A549 treated with CpdA at 1 μM for 4 hours (cell line): ENCODE data around the gene IKBKE. TPM values are rescaled to one million over a fixed set of nuclear protein-coding genes. Genes with fewer than 3 reads are reported as not detected.

Experiments used
- total RNA-seq: library from RNA; stranded (reverse); fragments of 200-300 nt; extraction: Qiagen RNA extraction; gene quantifications from 5 replicates; pipeline ENCODE4 v1.2.3, GENCODE V29; 2022; ENCODE audit warnings: low read depth

The IKBKE gene
- total RNA-seq: 7.4 to 9.5 TPM (median 8.8 TPM) in 5 replicates

GRCh38 chr1:206469933-206470691, at the start of gene IKBKE:
IKBKE (plus strand) TSS chr1:206470476; CDS start chr1:206473228, 2,752 bp downstream.

DNA sequence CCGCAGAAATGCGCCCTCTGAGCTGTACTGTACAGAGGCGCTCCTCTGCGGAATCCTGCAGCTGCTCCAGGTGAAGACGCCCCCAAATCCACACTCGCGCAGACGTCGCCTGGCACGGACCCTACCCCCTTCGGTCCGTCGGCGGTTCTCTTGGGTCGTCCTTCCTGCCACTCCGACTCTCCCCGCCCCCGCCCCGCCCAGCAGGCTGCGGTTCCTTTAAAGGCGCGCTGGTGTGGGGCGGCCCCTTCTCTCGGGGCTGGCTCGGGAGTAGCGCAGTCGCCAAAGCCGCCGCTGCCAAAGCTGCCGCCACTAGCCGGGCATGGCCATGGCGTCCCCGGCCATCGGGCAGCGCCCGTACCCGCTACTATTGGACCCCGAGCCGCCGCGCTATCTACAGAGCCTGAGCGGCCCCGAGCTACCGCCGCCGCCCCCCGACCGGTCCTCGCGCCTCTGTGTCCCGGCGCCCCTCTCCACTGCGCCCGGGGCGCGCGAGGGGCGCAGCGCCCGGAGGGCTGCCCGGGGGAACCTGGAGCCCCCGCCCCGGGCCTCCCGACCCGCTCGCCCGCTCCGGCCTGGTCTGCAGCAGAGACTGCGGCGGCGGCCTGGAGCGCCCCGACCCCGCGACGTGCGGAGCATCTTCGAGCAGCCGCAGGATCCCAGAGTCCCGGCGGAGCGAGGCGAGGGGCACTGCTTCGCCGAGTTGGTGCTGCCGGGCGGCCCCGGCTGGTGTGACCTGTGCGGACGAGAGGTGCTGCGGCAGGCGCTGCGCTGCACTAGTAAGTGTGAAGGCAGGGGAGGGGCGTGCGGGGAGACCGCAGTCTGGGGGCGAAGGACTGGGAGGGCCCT, 37.2 kb downstream of the IKBKE start, which contains the start of gene RASSF5:
Gene RASSF5 (plus strand): TSS at position 248 of the 846 bp plus-strand sequence. CDS start 72 bp downstream, at position 320.

Other genes starting within 250 kb of the IKBKE start
- gene RASSF5, start 37.1 kb downstream of the IKBKE start, total RNA-seq: 1.1 to 1.4 TPM (median 1.3 TPM) in 5 replicates
- 32.8 to 37.8 TPM (median 36.2 TPM) in 5 replicates for gene EIF2D, start 142.0 kb downstream of the IKBKE start, total RNA-seq
- gene DYRK3, start 165.1 kb downstream of the IKBKE start, total RNA-seq: 7.8 to 11.8 TPM (median 9.8 TPM) in 5 replicates
- 61.0 to 70.9 TPM (median 65.7 TPM) in 5 replicates for gene MAPKAPK2, start 214.4 kb downstream of the IKBKE start, total RNA-seq